Astrocyte (in vitro differentiated cells and primary cell): ENCODE measurements around the gene DEGS2. TPM values are rescaled to one million over a fixed set of nuclear protein-coding genes. Genes with fewer than 3 reads are reported as not detected.

Experiments used
- DNase-seq: peaks from one replicate; pipeline ENCODE4 v3.0.0-alpha.2; 2010; ENCODE audit warnings: low read depth
- FAIRE-seq: peaks from 2 replicates; lab custom pipeline; 2011; peaks lifted over from hg19 to GRCh38; lab: Jason Lieb, UNC
- H2AFZ ChIP-seq: 2 replicates; pipeline ENCODE4 v1.6.0; 2012; ENCODE audit warnings: low read depth, low read length, inconsistent platforms
- H3K27ac ChIP-seq: 2 replicates; pipeline ENCODE4 v1.5.1; 2011; ENCODE audit warnings: low read depth, low read length, inconsistent platforms
- H3K27me3 ChIP-seq: 2 replicates; pipeline ENCODE4 v1.6.0; 2011; ENCODE audit warnings: low read length, inconsistent platforms; ENCODE audit not compliant: insufficient read depth
- H3K36me3 ChIP-seq: 2 replicates; pipeline ENCODE4 v1.5.1; 2011; ENCODE audit warnings: low read length, inconsistent platforms; ENCODE audit not compliant: insufficient read depth
- H3K4me1 ChIP-seq: 2 replicates; pipeline ENCODE4 v1.5.1; 2011; ENCODE audit warnings: low read length, inconsistent platforms; ENCODE audit not compliant: insufficient read depth
- H3K4me2 ChIP-seq: 2 replicates; pipeline ENCODE4 v1.6.0; 2012; ENCODE audit warnings: low read length, inconsistent platforms
- H3K4me3 ChIP-seq: 2 replicates; pipeline ENCODE4 v1.5.1; 2011; ENCODE audit warnings: low read depth, mild to moderate bottlenecking, low read length, inconsistent platforms; ENCODE audit not compliant: insufficient read depth
- H3K79me2 ChIP-seq: 2 replicates; pipeline ENCODE4 v1.6.0; 2012; ENCODE audit warnings: mild to moderate bottlenecking, low read length, inconsistent platforms; ENCODE audit not compliant: insufficient read depth
- H3K9ac ChIP-seq: 2 replicates; pipeline ENCODE4 v1.6.0; 2012; ENCODE audit warnings: mild to moderate bottlenecking, low read length, inconsistent platforms
- H3K9me3 ChIP-seq: 2 replicates; pipeline ENCODE4 v1.5.1; 2012; ENCODE audit warnings: low read depth, mild to moderate bottlenecking, low read length, inconsistent platforms; ENCODE audit not compliant: insufficient read depth
- H4K20me1 ChIP-seq: 2 replicates; pipeline ENCODE4 v1.6.0; 2012; ENCODE audit warnings: low read length, inconsistent platforms; ENCODE audit not compliant: insufficient read depth
- H3K27ac Mint-ChIP-seq: one replicate; pipeline ENCODE4 v1.8.0; 2021; ENCODE audit warnings: mild to moderate bottlenecking, mixed read lengths; ENCODE audit not compliant: unreplicated experiment
- H3K27me3 Mint-ChIP-seq: one replicate; pipeline ENCODE4 v1.8.0; 2021; ENCODE audit warnings: low read depth, mixed read lengths; ENCODE audit not compliant: unreplicated experiment
- H3K36me3 Mint-ChIP-seq: one replicate; pipeline ENCODE4 v1.8.0; 2021; ENCODE audit warnings: low read depth, mixed read lengths; ENCODE audit not compliant: unreplicated experiment
- H3K4me1 Mint-ChIP-seq: one replicate; pipeline ENCODE4 v1.8.0; 2021; ENCODE audit warnings: low read depth, mixed read lengths; ENCODE audit not compliant: unreplicated experiment
- H3K4me3 Mint-ChIP-seq: one replicate; pipeline ENCODE4 v1.8.0; 2021; ENCODE audit warnings: mild to moderate bottlenecking, moderate library complexity, mixed read lengths; ENCODE audit not compliant: unreplicated experiment
- H3K9me3 Mint-ChIP-seq: one replicate; pipeline ENCODE4 v1.8.0; 2021; ENCODE audit warnings: mild to moderate bottlenecking, mixed read lengths; ENCODE audit not compliant: unreplicated experiment
- CTCF ChIP-seq: IDR thresholded peaks from 2 replicates; pipeline ENCODE4 v1.5.1; 2011; ENCODE audit warnings: low read depth, mild to moderate bottlenecking, inconsistent platforms, low read length, moderate library complexity; ENCODE audit not compliant: insufficient read depth
- EZH2 ChIP-seq: IDR thresholded peaks from 2 replicates; pipeline ENCODE4 v1.6.1; 2012; ENCODE audit warnings: mild to moderate bottlenecking, low read length, inconsistent platforms; ENCODE audit not compliant: insufficient read depth
- total RNA-seq: library from RNA; stranded (reverse); gene quantifications from 2 replicates; pipeline ENCODE4 v1.2.1, GENCODE V29; 2021

Gene DEGS2
- total RNA-seq, 1 donor from 2014 or later = not detected

GRCh38 chr14:100115236-100115635 is 44.2 kb downstream of the DEGS2 start:
- Histone ChIP-seq H3K27ac (no peak overlapping the region), H3K79me2 (no peaks in the 10 kb centered on the region), H3K9me3 (no peaks in the 10 kb centered on the region), H4K20me1 (peaks cover 35% of the 10 kb centered on the region), H3K27me3 (no peaks in the 10 kb centered on the region), H3K9ac (no peak overlapping the region), H3K4me2 (no peak overlapping the region), H3K4me3 (no peak overlapping the region), H3K4me1 (peaks cover 2% of the 10 kb centered on the region), H3K36me3 (no peaks in the 10 kb centered on the region), H2AFZ (no peak overlapping the region)
- FAIRE-seq = no peak
- H3K4me1 Mint-ChIP-seq = peaks cover 16% of the 10 kb centered on the region
- H3K36me3 Mint-ChIP-seq = peaks cover 11% of the 10 kb centered on the region
- no peaks in the 10 kb centered on the region for H3K9me3 Mint-ChIP-seq
- H3K27ac Mint-ChIP-seq = no peak overlapping the region
- H3K4me3 Mint-ChIP-seq = no peak overlapping the region
- no peaks in the 10 kb centered on the region for H3K27me3 Mint-ChIP-seq
- no peak for DNase-seq
- no peak for TF ChIP-seq EZH2
- no peak for TF ChIP-seq CTCF

GRCh38 chr14:100114109-100114765 is 45.2 kb downstream of the DEGS2 start:
- H3K9me3 ChIP-seq = no peaks in the 10 kb centered on the region
- H3K9ac ChIP-seq = no peak overlapping the region
- Mint-ChIP-seq H3K9me3 (no peaks in the 10 kb centered on the region), H3K4me1 (peaks cover 16% of the 10 kb centered on the region), H3K27me3 (no peaks in the 10 kb centered on the region), H3K27ac (no peak overlapping the region), H3K4me3 (no peak overlapping the region), H3K36me3 (peaks cover 9% of the 10 kb centered on the region)
- no peak overlapping the region for H2AFZ ChIP-seq
- no peaks in the 10 kb centered on the region for H3K27me3 ChIP-seq
- DNase-seq (no peak), FAIRE-seq (no peak)
- TF ChIP-seq CTCF (no peak), EZH2 (no peak)
- H3K36me3 ChIP-seq = no peaks in the 10 kb centered on the region
- H3K4me3 ChIP-seq = no peak overlapping the region
- H4K20me1 ChIP-seq = peaks cover 40% of the 10 kb centered on the region
- H3K79me2 ChIP-seq = peaks cover 3% of the 10 kb centered on the region
- peaks cover 2% of the 10 kb centered on the region for H3K4me1 ChIP-seq
- H3K4me2 ChIP-seq = no peak overlapping the region
- H3K27ac ChIP-seq = no peak overlapping the region
